Lower lobe of right lung (tissue), 2 donors: Measurements from ENCODE around the gene DPP6. TPM values are rescaled to one million over a fixed set of nuclear protein-coding genes. Genes with fewer than 3 reads are reported as not detected.
A peak's percentile ranks its signal among the peaks of the same experiment; 100 is the strongest.

ENCODE experiments used
- ATAC-seq, 2 donors: fragments of 200-7000 bp; cut with Tn5 transposase; one replicate each; pipeline ENCODE4 v1.9.1; 2020 to 2022; ENCODE audit warnings: mild to moderate bottlenecking in 2 of 2, moderate library complexity in 2 of 2
- DNase-seq: peaks from one replicate; pipeline ENCODE4 v3.0.0-alpha.2; 2020
- H3K27ac ChIP-seq: fragments of 200-600 bp; one replicate; pipeline ENCODE4 v1.8.0; 2022
- H3K27me3 ChIP-seq: fragments of 200-600 bp; one replicate; pipeline ENCODE4 v1.8.0; 2022; ENCODE audit warnings: low read depth
- H3K36me3 ChIP-seq: fragments of 200-600 bp; one replicate; pipeline ENCODE4 v1.8.0; 2022; ENCODE audit warnings: mild to moderate bottlenecking
- H3K4me1 ChIP-seq: fragments of 200-600 bp; one replicate; pipeline ENCODE4 v1.8.0; 2022
- H3K4me3 ChIP-seq: fragments of 200-600 bp; one replicate; pipeline ENCODE4 v1.8.0; 2022; ENCODE audit warnings: mild to moderate bottlenecking
- H3K9me3 ChIP-seq: fragments of 200-600 bp; one replicate; pipeline ENCODE4 v1.8.0; 2022
- CTCF ChIP-seq: fragments of 200-600 bp; IDR thresholded peaks from one replicate; pipeline ENCODE4 v1.8.0; 2022; ENCODE audit warnings: antibody characterized with exemption, mild to moderate bottlenecking
- intact Hi-C: fragments of 100-400 bp; cut with DNase I; formaldehyde crosslinking; loops from one replicate; pipeline ENCODE4 v1.11.0; 2022
- total RNA-seq: library from RNA; stranded (reverse); fragmentation: NEBNext Ultra II Directional; extraction: Animal tissue kit (Norgen Biotek cat#: 25700); gene quantifications from one replicate; pipeline ENCODE4 v1.2.1, GENCODE V29; 2021
- donor health status: DM: no; HTN: yes; CAD: no; lungs with severe emphysema.

Gene DPP6
- total RNA-seq, 1 donor from 2014 or later = 0.71 TPM

- Histone ChIP-seq H3K27ac (no peak overlapping the region), H3K4me3 (no peak overlapping the region), H3K9me3 (no peaks in the 10 kb centered on the region), H3K36me3 (no peaks in the 10 kb centered on the region), H3K27me3 (no peaks in the 10 kb centered on the region), H3K4me1 (no peaks in the 10 kb centered on the region)
- no peak for ATAC-seq
- no peak for TF ChIP-seq CTCF
- intact Hi-C loops = no loop called here
- DNase-seq = no peak
Observed at GRCh38 chr7:154353355-154353767, 301.2 kb downstream of the DPP6 start.

- intact Hi-C loops = no loop called here
- Histone ChIP-seq H3K27me3 (no peaks in the 10 kb centered on the region), H3K4me3 (no peak overlapping the region), H3K36me3 (no peaks in the 10 kb centered on the region), H3K27ac (no peak overlapping the region), H3K4me1 (no peaks in the 10 kb centered on the region), H3K9me3 (no peaks in the 10 kb centered on the region)
- TF ChIP-seq CTCF = no peak
- ATAC-seq (no peak), DNase-seq (no peak)
Observed at GRCh38 chr7:154364170-154364569, 312.0 kb downstream of the DPP6 start.

- no peaks in the 10 kb centered on the region for H3K27me3 ChIP-seq
- no peak overlapping the region for H3K27ac ChIP-seq
- no peaks in the 10 kb centered on the region for H3K9me3 ChIP-seq
- ATAC-seq (no peak), DNase-seq (no peak)
- no peaks in the 10 kb centered on the region for H3K4me1 ChIP-seq
- H3K36me3 ChIP-seq = no peaks in the 10 kb centered on the region
- no peak overlapping the region for H3K4me3 ChIP-seq
- no peak for TF ChIP-seq CTCF
- intact Hi-C loops = no loop called here
Observed at GRCh38 chr7:154371424-154371823, 319.2 kb downstream of the DPP6 start.

GRCh38 chr7:154372011-154372601 lies 319.9 kb downstream of the DPP6 start:
- DNase-seq (no peak), ATAC-seq (peak in 1 of 2 donors; percentile 22)
- Histone ChIP-seq H3K36me3 (no peaks in the 10 kb centered on the region), H3K4me3 (no peak overlapping the region), H3K4me1 (no peaks in the 10 kb centered on the region), H3K27ac (no peak overlapping the region), H3K9me3 (no peaks in the 10 kb centered on the region), H3K27me3 (no peaks in the 10 kb centered on the region)
- intact Hi-C loops = no loop called here
- TF ChIP-seq CTCF = no peak

GRCh38 chr7:154373956-154374355 lies 321.8 kb downstream of the DPP6 start:
- Histone ChIP-seq H3K4me1 (no peaks in the 10 kb centered on the region), H3K9me3 (no peaks in the 10 kb centered on the region), H3K4me3 (no peak overlapping the region), H3K36me3 (no peaks in the 10 kb centered on the region), H3K27ac (no peak overlapping the region), H3K27me3 (no peaks in the 10 kb centered on the region)
- TF ChIP-seq CTCF = no peak
- DNase-seq (no peak), ATAC-seq (no peak)
- intact Hi-C loops = no loop called here
